Body of pancreas (tissue), 4 donors: ENCODE measurements around the gene ACSS2.

ENCODE experiments used
- CTCF ChIP-seq, 7 experiments: fragments of 450-650 bp in 4 of 7; fragments of 200-600 bp in 3 of 7; sonication (generic) in 3 of 7; IDR thresholded peaks; one replicate each; pipeline ENCODE4 v1.5.1; 2016 to 2019; ENCODE audit warnings: antibody characterized with exemption in 7 of 7
- POLR2A ChIP-seq, 3 donors: fragments of 450-650 bp; IDR thresholded peaks; one replicate each; pipeline ENCODE4 v1.6.1; 2016; ENCODE audit warnings: antibody characterized with exemption in 3 of 3, mild to moderate bottlenecking in 2 of 3

GRCh38 chr20:34976286-34976685 lies 99.9 kb downstream of the ACSS2 start:
- TF ChIP-seq CTCF (IDR thresholded peaks at IDR 0.05) (no peak), POLR2A (IDR thresholded peaks at IDR 0.05) (no peak)
